DOHH2 (cell line): ENCODE results near the gene ATP6V0D1.

ENCODE experiments used
- CTCF ChIP-seq: fragments of 200-600 bp; sonication (generic); IDR thresholded peaks from one replicate; pipeline ENCODE4 v1.5.1; 2014; ENCODE audit warnings: antibody characterized with exemption, mild to moderate bottlenecking, low read depth, low read length; ENCODE audit not compliant: poor library complexity, severe bottlenecking
- EZH2phosphoT487 ChIP-seq: fragments of 200-600 bp; sonication (generic); IDR thresholded peaks from 2 replicates; pipeline ENCODE4 v1.6.1; 2017; ENCODE audit warnings: borderline replicate concordance, mild to moderate bottlenecking, antibody characterized with exemption, low read length, moderate library complexity, mixed read lengths

- TF ChIP-seq CTCF (no peak), EZH2phosphoT487 (no peak)
Measured at GRCh38 chr16:67388591-67388990, 92.4 kb downstream of the ATP6V0D1 start.
